HepG2 (cell line): ENCODE results near the gene ANKUB1.

ENCODE experiments used
- ELF3 ChIP-seq: IDR thresholded peaks from 2 replicates; pipeline ENCODE4 v1.6.1; 2016; ENCODE audit warnings: missing genetic modification reagents, missing compliant biosample characterization
- POLR2AphosphoS5 ChIP-seq: IDR thresholded peaks from 2 replicates; pipeline ENCODE4 v1.6.1; 2012; ENCODE audit warnings: low read depth, low read length
- TF ChIP-seq, protein P1 (sequence below): sonication (generic); IDR thresholded peaks from 2 replicates; pipeline ENCODE4 v1.6.1; 2016; ENCODE audit warnings: low read depth, borderline replicate concordance
- TF ChIP-seq, protein P2 (sequence below): sonication (generic); formaldehyde crosslinking; IDR thresholded peaks from 2 replicates; pipeline ENCODE4 v1.4.0; 2020; ENCODE audit warnings: mild to moderate bottlenecking, missing genetic modification reagents, borderline replicate concordance
- TF ChIP-seq, protein P3 (sequence below): sonication (generic); formaldehyde crosslinking; IDR thresholded peaks from 2 replicates; pipeline ENCODE4 v1.5.0; 2020; ENCODE audit warnings: mild to moderate bottlenecking, missing genetic modification reagents, moderate library complexity

DNA sequence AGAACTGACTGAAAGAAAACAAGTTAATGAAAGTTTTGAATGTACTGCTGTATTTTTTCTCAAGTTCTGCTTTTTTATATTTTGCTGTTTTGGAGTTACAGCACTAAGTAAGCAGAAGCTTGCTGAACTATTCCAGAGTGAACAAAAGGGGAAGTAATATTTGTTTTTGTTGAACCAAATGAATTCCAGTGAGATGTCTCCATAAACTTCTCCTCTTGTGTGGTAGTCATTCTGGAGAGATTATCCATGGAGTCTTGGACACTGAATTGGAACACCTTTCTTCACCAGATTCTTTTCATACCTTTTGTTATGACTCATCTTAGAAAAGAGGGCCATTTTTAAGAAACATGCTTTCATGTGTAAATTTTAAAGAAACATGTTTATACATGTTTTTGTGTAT is 8.8 kb downstream of the ANKUB1 start:
- TF ChIP-seq, protein P1, sequence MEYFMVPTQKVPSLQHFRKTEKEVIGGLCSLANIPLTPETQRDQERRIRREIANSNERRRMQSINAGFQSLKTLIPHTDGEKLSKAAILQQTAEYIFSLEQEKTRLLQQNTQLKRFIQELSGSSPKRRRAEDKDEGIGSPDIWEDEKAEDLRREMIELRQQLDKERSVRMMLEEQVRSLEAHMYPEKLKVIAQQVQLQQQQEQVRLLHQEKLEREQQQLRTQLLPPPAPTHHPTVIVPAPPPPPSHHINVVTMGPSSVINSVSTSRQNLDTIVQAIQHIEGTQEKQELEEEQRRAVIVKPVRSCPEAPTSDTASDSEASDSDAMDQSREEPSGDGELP: no peak
- TF ChIP-seq POLR2AphosphoS5 (no peak), ELF3 (CRISPR knock-in tag) (no peak)
- TF ChIP-seq, protein P2, sequence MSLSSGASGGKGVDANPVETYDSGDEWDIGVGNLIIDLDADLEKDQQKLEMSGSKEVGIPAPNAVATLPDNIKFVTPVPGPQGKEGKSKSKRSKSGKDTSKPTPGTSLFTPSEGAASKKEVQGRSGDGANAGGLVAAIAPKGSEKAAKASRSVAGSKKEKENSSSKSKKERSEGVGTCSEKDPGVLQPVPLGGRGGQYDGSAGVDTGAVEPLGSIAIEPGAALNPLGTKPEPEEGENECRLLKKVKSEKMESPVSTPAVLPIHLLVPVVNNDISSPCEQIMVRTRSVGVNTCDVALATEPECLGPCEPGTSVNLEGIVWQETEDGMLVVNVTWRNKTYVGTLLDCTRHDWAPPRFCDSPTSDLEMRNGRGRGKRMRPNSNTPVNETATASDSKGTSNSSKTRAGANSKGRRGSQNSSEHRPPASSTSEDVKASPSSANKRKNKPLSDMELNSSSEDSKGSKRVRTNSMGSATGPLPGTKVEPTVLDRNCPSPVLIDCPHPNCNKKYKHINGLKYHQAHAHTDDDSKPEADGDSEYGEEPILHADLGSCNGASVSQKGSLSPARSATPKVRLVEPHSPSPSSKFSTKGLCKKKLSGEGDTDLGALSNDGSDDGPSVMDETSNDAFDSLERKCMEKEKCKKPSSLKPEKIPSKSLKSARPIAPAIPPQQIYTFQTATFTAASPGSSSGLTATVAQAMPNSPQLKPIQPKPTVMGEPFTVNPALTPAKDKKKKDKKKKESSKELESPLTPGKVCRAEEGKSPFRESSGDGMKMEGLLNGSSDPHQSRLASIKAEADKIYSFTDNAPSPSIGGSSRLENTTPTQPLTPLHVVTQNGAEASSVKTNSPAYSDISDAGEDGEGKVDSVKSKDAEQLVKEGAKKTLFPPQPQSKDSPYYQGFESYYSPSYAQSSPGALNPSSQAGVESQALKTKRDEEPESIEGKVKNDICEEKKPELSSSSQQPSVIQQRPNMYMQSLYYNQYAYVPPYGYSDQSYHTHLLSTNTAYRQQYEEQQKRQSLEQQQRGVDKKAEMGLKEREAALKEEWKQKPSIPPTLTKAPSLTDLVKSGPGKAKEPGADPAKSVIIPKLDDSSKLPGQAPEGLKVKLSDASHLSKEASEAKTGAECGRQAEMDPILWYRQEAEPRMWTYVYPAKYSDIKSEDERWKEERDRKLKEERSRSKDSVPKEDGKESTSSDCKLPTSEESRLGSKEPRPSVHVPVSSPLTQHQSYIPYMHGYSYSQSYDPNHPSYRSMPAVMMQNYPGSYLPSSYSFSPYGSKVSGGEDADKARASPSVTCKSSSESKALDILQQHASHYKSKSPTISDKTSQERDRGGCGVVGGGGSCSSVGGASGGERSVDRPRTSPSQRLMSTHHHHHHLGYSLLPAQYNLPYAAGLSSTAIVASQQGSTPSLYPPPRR (CRISPR knock-in tag): no peak
- TF ChIP-seq, protein P3, sequence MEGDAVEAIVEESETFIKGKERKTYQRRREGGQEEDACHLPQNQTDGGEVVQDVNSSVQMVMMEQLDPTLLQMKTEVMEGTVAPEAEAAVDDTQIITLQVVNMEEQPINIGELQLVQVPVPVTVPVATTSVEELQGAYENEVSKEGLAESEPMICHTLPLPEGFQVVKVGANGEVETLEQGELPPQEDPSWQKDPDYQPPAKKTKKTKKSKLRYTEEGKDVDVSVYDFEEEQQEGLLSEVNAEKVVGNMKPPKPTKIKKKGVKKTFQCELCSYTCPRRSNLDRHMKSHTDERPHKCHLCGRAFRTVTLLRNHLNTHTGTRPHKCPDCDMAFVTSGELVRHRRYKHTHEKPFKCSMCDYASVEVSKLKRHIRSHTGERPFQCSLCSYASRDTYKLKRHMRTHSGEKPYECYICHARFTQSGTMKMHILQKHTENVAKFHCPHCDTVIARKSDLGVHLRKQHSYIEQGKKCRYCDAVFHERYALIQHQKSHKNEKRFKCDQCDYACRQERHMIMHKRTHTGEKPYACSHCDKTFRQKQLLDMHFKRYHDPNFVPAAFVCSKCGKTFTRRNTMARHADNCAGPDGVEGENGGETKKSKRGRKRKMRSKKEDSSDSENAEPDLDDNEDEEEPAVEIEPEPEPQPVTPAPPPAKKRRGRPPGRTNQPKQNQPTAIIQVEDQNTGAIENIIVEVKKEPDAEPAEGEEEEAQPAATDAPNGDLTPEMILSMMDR (CRISPR knock-in tag): no peak
